Measurements from ENCODE around the gene PRICKLE3.
"Not testable (repeated sequence)": the region's sequence is repeated elsewhere in the genome, so short reads cannot be mapped to it uniquely, and the experiment has no call there.

Gene PRICKLE3

DNA sequence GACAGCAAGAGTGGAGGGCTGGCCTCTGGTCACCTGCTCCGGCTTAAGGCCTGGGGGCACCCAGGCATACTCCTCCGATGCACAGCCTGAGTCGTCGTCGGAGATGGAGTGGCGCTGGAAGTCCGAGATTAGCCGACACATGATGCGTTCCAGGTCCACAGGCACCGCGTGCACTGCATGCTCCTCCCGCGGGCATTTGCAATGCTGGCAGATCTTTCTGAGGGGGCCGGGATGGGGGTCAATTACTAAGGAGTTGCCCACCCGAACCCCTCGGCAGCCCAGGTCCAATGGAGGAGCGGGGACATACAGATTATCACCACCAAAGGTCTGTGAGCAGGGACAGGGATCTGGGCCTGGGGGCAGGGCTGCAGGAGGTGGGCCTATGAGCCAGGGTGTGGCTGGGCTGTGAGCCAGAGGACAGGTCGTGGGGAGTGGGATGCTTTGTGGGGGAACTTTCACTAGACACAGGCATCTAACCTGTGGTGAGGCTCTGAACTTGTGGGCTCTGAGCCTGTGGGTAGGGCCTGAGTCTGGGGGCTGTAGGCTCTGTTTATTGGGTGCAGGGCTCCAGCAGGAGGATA is 2.4 kb downstream of the PRICKLE3 start:
- DNase-seq (ENCODE audit: low read depth in 2 of 2): no peak

DNA sequence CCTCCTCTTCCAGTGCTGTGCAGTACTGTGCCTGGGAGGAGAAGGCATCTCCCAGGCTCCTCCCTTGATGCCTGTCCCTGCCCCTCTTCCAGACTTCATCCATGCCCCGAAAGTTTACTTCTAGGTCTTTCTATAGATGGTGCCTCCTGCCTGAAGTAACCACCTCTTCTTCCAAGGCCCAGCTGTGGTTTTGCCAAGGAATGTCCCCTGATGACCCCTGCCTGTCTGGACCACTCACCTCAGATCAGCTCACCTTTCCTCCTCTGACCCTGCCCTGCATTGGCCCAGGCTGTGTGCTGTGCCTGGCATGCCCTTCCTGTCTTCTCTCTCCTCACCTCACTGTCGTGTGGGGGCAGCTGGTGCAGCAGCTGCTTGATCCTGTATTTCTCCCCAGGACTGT is 6.8 kb downstream of the PRICKLE3 start:
- no peak for DNase-seq (ENCODE audit: low read depth in 2 of 2)

DNA sequence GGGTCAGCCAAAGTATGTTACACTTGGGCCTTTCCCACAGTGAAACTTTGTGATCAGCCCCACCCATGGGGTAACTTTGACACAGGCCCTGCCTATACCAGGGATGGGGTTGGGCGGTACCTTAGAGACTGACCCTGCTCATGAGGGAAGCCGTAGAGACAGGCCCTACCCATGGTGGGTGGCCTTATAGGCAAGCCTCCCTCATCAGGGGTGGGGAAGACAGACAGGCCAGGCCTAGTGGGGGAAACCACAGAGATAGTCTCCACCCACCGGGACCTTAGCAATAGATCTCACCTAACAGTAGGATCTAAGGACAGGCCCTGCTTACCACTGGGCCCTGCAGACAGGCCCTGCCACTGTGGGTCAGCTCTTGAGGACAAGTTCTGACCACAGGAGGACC is 7.6 kb downstream of the PRICKLE3 start:
- DNase-seq (ENCODE audit: low read depth in 2 of 2): no peak

DNA sequence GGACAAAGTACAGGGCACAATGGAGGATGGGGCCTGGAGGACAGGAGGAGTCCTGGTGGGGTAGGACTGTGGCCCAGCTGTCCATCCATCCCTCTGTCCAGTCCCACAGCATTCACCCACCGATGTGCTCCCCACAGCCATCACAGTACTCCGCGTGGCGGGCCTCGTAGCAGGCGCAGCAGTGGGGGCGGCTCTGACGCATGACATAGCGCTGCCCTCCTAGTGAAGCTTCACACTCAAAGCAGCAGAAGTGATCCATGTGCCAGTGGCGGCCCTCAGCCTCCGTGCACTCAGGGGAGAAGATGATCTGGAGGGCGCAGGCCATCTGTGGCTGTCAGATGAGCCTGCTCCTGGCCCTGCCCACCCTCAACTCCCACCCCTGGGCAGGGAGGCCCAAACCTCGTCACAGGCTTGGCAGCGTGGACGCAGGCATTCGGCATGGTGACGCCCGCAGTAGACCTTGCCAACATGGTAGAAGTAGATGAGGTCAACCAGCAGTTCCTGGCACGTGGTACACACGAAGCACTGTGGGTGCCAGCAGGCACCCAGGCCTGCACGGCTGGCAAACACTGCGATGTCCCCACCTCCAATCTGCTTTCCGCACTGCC is 8.2 kb downstream of the PRICKLE3 start:
- no peak for DNase-seq (ENCODE audit: low read depth in 2 of 2)

DNA sequence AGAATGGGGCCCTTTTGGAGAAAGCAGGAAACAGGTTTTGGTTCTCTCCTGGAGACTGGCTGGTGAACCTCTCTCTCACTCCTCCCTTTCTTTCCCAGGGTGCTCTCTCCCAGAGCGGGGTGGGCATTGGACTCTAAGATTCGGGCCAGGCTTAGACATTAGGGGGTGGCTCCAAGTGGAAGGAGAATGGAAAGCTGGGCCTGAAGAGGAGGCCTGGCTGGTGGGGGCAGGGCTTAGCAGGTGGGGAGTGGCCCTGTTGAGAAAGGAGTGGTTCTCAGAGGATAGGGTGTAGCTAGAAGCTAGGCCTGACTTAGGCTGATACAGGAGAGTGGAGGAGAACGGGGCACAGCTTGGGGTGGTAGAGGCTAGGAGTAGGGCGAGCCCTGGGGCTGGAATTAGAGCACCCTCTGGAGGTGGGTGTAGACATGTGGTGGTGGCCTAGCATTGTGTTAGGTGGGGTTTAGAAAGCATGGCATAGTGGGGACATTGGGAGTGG is 8.8 kb downstream of the PRICKLE3 start:
- no peak for DNase-seq (ENCODE audit: low read depth in 2 of 2)

DNA sequence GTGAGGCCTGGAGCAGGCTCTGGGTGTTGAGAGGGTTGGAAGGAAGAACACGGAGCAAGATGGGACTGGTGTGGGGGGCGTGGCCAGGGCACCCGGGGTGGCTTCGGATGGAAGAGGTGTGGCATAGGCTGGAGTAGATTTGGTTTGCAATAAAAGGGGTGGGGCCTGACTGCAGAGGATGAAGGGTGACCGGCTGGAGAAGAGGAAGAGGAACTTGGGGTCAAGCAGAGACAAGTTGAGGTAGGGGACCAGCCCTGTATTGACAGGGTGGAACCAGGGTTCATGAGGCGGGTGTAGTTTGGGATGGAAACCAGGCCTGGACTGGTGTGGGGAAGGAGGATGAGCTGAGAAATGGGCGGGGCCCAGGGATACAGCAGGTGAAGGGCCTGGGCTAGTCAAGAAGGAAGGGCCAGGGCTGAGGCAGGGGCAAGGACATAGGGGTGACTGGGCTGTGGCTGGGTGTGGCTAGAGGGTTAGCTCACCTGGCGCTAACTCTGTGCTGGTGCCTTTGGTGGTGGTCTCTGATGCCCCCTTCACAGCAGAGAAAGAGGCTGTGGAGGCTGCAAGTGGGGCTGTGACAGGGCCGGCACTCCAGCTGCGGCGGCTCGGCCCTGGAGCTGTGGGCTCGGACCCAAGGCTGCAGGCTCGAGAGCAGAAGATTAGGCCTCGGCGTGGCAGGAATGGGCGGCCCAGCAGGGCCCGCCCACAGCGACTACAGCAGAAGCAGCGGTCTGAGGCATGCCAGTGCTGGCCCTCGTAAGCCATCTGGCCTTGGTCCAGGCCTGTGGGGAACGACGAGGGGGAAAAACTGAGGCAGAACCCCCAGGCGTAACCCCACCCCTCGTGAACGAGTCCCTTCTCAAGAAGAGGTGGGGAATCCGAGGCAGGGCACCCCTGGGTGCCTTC is 9.5 kb downstream of the PRICKLE3 start:
- no peak for DNase-seq (ENCODE audit: low read depth in 2 of 2)

DNA sequence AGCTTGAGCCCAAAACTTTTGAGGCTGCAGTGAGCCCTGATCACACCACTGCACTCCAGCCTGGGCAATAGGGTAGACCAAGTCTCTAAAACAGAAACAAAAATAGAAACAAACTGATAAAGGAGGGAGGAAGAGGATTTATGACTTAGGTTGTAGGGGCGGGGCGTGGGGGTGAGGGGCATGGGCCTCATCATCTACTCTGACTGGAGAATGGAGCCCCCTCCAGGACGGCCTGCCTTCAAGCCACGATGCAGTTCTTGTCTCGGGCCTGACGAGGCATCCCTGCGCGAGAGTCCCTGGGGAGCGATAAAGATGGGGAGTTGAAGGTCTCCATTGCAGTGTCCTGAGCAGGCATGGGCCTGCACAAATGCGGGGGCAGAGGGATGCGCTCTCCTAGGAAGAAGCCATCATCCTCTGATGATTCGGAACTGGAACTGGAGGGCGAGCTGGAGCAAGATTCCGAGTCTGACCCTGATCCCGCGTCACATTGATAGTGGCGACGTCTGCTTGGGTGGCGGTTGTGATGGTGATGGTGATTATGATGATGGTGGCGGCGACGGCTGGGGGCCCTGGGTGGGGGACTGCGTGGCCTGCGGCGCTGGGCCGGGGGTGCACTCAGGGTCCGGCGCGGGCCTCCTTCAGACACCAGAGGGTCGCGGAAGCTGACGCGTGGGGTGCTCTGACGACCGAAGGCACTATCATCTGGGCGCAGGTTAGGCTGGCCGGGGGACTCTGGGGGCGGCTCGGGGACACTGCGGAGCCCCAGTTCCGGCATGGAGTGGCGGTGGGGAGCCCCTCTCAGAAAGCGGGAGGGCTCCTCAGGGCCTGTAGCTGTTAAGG is 10.5 kb downstream of the PRICKLE3 start:
- DNase-seq (ENCODE audit: low read depth in 2 of 2): no peak

DNA sequence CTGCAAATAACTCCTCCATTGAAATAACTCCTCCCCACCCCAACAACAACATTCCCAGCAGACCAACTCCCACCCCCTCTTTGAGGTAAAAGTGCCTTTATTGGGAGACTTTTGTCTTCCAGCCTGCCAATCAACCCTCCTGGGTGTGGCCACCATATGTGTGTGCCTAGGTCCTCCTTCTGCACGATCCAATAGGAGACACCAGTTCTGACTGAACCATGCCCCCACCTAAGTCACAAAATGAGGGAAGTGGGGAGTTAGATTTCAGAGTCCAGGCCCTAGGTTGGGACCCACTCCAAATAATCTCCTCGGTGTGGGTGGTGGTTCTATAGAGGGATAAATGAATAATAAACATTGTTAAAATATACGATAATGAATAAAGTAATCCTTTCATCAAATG is 11.4 kb downstream of the PRICKLE3 start:
- DNase-seq (ENCODE audit: low read depth in 2 of 2): no peak

DNA sequence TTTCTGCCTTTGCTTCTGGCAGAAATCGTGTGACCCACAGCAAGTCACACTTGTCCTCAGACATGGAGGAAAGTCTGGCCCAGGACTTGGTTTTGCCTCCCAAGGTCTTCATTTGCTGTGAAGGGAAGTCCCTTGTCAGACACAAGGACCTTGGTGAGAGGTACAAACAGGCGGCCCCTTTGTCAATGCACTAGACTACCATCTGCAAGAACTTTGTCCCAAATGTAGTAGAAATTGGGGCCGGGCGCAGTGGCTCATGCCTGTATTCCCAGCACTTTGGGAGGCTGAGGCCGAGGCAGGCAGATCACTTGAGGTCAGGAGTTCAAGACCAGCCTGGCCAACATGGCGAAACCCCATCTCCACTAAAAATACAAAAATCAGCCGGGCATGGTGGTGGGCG is 12.6 kb downstream of the PRICKLE3 start:
- DNase-seq (ENCODE audit: low read depth in 2 of 2): not testable (repeated sequence)

DNA sequence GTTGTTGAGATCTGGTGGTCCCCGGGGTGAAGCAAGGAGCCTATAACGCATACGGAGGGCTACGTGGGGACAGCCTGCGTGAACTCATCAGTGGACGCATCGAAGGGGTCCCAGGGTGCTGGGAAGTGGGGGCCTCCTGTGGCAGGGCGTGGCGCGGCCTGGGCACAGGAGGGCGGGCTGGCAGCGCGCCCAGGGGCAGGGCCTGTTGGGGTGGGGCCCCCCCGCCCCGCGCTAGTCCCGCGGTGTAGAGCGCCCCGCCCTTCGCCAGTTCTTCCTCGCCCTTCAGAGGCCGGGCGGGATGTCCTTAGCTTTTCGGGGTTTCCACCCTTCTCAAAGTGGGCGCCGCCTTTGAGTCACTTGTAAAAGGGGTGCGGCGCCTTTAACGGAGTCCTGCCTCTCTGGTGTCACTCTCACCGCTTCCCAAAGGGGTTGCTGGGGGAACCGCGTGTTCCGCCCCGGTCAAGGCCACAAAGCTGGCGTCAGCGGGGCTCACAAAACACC is 13.8 kb downstream of the PRICKLE3 start:
- peak; percentile 54 to 61 for DNase-seq (ENCODE audit: low read depth in 2 of 2)

DNA sequence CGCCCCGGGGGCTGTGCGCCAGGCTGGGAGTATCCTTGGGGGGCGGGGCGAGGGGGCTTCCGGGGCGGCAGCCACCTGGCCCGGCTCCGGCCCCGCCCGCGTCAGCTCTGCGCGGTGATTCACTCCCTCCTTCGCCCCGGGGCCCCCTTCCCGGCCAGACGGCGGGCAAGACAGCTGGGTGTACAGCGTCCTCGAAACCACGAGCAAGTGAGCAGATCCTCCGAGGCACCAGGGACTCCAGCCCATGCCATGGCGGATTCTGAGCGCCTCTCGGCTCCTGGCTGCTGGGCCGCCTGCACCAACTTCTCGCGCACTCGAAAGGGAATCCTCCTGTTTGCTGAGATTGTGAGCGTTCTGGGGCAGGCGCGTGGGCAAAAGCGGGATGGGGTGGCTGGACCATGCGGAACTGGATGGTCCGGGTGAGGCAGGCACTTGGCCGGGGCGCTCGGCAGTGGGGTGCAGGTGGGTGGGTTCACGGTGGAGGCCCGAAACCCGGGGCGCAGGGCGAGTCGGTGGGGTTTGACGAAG is 14.4 kb downstream of the PRICKLE3 start, which contains the start of gene PLP2:
Gene PLP2 (plus strand): TSS at position 147 of the 528 bp plus-strand sequence. CDS start 103 bp downstream, at position 250.
- peak; percentile 61 to 69 for DNase-seq (ENCODE audit: low read depth in 2 of 2)

DNA sequence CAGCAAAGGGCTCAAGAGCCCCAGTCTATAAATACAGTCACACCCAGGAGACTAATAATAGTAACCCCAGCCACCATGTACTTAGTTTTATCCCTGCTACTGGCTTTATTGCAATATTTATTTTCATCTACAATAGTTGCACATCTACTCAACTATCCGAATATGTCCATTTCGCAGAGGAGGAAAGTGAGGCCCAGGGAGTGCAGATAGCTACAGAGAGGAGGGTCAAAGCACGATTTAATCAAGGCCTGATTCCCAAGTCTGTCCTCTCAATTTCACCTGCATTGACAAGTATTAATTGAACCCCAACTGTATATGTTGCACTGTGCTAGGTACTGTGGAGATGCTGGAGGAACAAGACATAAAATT is 18.4 kb downstream of the PRICKLE3 start:
- no peak for DNase-seq (ENCODE audit: low read depth in 2 of 2)

DNA sequence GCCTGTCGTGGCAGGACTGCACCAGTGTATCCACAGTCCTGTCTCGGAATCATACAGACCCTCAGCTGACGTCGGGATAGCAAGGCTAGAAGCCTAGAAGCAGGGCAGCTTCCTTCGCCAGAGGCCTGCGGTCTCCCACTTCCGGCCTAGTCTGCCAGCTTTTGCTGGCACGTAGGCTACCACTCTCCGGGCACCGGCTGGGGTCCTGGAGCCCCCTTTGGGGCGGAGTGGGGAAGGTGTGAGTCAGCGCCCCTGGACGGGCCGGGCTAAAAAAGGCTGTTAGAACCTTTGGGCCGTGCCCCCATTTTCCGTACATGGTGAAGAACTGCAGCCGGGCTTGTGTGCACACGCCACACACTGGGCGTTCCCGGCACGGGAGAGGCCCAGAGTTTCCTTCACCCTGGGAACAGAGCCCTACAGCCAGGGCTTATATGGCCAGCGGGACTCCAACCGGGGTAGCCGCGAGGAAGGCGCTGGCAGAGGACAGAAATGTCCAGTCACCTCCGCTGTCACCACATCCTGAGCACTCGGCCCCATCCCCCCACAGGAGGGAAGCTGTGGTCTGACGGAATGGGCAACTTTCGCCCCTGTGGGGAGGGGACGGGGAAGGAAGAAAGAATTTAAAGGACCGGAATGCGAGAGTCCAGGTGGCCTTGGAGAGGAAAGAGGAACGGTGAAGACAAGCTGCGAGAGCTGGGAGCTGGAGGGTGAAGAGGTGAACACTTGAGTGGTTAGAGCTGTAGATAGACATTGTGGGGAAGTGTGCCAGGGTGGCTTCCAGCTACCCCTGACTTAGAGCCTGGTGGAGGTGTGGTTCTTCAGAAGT is 19.0 kb downstream of the PRICKLE3 start:
- DNase-seq (ENCODE audit: low read depth in 2 of 2): peak in 1 of 2 donors; percentile 56

DNA sequence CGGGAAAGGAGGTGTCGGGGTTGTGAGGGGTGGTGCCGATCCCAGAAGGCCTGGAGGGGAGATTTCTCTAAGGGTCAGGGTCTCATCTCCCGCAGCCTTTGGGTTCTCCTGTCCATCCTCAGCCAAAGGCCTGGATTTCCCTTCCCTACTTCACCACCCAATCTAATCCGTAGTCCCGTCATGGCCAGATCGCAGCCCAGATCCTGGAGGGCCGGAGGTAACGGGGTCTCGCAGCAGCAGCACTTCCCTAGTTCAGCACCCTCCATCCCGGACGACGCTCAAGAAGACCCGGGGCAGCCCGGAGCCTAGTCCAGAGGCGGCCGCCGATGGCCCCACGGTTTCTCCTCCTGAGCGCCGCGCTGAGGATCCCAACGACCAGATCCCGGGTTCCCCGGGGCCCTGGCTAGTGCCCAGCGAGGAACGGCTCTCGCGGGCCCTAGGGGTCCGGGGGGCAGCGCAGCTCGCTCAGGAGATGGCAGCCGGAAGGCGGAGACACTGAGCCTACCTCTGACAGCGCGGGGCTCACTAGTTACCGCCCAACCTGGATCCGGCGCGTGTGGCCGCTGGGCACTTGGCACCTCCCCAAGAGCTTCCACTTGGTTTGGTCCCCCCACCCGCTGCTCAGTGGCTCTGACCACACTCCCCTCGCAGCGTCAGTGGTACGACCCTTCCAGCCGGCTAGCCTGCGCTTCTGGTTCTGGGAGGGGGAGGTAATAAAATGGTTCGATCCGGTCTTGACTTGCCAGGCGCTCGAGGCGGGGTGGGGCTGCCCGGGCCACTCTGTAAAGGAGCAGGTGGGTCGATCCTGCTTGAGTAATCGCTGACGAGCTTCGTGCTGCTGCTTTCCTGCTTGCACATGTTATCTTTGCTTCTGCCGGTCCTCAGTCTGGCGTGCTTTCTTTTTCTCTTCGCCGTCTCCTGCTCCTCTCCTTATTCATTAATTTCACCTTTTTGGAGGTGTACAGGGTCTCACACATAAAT is 20.0 kb downstream of the PRICKLE3 start:
- DNase-seq (ENCODE audit: low read depth in 2 of 2): peak; percentile 49 to 70

DNA sequence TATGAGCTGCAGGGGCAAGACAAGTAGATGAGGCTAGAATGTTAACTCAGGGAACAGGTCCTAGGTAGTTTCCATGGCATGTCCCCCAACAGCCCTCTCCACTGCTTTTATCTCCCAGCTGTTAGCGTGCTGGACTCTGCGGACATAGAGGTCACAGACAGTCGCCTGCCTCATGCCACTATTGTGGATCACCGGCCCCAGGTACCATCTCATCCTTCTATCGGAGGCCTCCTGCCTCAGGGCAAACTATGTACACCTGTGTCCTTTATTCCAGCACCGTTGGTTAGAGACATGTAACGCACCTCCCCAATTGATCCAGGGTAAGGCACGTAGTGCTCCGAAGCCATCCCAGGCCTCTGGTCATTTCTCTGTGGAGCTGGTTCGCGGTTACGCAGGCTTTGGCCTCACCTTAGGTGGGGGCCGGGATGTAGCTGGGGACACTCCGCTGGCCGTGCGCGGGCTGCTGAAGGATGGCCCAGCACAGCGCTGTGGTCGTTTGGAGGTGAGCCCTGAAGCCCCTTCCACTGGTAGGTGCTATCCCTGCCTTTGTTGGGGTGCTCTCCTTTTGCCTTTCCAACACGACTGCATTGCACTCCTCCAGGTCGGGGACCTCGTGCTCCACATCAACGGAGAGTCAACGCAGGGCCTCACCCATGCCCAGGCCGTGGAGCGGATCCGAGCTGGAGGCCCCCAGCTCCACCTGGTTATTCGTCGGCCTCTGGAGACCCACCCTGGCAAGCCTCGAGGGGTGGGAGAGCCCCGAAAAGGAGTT is 21.4 kb downstream of the PRICKLE3 start:
- DNase-seq (ENCODE audit: low read depth in 2 of 2): no peak

DNA sequence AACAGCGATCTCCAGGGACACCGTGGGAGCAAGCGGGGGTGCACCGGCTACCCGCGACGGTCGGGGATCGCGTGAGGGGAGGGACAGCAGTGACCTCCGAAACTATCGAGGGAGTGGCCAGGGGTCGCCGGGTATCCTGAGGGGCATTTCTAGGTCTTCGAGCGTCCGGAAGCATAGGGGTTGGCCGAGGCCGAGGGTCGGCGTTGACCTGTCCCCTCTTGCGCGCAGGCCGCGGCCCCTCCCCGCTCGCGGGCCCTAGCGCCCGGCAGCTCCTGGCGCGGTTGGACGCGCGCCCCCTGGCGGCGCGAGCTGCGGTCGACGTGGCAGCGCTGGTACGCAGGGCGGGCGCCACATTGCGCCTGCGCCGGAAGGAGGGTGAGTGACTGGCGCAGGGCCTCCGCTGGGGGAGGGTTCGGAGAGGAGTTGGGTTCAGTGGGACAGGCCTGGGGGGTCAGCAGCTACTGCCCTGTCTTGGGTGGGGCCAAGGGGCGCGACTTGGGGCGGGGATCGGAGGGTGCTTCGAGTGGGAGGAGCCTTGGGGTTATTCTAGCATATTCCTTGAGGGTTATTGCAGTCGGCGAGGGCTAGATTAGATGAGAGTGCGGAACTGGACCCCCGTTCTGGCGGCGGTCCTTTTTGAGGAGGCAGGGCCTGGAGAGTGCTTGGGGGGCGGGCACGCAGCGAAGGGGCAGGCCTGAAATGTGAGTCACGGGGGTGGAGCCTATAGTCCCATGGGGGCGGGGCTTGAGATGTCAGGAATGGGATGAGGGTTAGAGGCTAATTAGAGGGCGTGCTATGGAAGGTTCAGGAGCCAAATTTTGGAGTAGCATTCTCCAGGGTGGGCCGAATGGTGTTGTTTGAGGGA is 22.4 kb downstream of the PRICKLE3 start:
- peak; percentile 60 to 66 for DNase-seq (ENCODE audit: low read depth in 2 of 2)

DNA sequence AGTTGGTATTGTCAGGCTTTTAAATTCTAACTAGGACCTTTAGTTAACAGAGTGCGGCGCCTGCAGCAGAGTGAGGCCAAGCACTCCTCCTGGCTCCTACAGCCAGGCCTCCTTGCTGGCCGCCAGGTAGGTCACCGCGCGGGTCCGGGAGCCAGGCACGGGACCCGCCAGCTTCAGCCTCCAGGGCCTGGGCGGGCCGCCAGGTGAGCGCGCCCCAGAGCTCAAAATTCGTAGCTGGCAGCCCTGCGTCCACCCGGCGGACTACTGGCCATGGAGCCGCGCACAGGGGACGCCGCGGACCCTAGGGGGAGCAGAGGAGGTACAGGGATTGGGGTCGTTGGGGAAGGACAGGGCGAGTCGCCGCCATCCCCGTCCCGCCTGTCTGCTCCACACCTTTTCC is 23.6 kb downstream of the PRICKLE3 start, which contains the start of gene MAGIX:
Gene MAGIX (plus strand): TSS at position 139 of the 400 bp plus-strand sequence. CDS start 132 bp downstream, at position 271.
- no peak for DNase-seq (ENCODE audit: low read depth in 2 of 2)

Data from stimulated activated CD4-positive, alpha-beta T cell treated with anti-CD3 and anti-CD28 coated beads, Interleukin-4, amount 100 ng/mL, for 48 hours (primary cell).